Measurements from ENCODE around the gene SBK2. TPM values are rescaled to one million over a fixed set of nuclear protein-coding genes. Genes with fewer than 3 reads are reported as not detected.

Gene SBK2
- total and polyA plus RNA-seq, 2 donors (not counting 3 experiments of a cell fraction or from before 2014, with no cell fraction given): not detected

DNA sequence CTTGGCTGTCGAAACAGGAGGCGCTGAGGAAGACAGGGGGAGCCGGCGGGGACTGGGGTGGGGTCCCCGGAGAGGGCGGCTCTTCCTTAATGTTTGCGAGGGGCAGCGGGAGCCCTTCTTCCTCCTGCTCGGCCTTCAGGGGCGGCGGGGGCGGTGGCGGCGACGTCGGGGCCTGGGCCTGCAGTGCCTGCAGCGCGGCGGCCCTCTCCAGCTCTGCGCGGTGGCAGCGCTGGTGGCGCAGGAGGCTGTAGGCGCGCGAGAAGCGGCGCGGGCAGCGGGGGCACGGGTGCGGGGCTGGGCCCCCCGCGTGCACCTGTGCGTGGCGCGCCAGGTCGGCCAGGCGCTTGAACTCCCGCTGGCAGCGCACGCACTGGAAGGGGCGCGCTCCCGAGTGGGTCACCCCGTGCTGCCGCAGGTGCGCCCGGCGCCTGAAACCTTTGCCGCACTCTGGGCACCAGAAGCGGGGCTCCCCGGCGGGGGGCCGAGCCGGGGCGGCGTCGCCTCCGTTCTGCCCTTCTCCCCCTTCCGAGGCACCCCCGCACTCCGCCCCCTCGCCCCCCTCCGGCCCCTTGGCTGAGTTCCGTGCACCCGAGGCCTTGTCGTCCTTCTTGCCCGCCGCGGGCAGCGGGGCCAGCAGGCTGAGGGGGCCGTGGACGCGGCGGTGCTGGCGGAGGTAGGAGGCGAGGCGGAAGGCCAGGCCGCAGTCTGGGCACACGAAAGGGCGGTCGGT lies 41.3 kb upstream of the SBK2 start:
- no TSS peak for BruUV-seq (replicated peaks)
- dilution Hi-C loops (cut with MboI; ENCODE audit: extremely low pct_ligation_motif_present, low sequenced_read_pairs): no loop called here
- peaks cover 12% of the 10 kb centered on the region for H3K79me2 ChIP-seq (ENCODE audit: control insufficient read depth, insufficient read depth, low read length)

More for the DNA sequence above, 41.3 kb upstream of the SBK2 start:
- Histone ChIP-seq H3K9me1 (replicated peaks; ENCODE audit: control insufficient read depth, extremely low read depth, insufficient read depth, low read length) (no peaks in the 10 kb centered on the region), H2AFZ (ENCODE audit: low read depth, low read length) (no peak overlapping the region), H3K4me3 (replicated peaks in 1 of 3; ENCODE audit: insufficient read depth in 1 of 3, low read depth in 1 of 3, low read length in 3 of 3) (no peak overlapping the region), H3K4me2 (ENCODE audit: insufficient read depth, low read length) (no peak overlapping the region), H3K27me3 (ENCODE audit: control insufficient read depth in 2 of 2, insufficient read depth in 2 of 2, low read length in 2 of 2) (no peaks in the 10 kb centered on the region), H3K9me3 (replicated peaks; ENCODE audit: control insufficient read depth, insufficient read depth, low read length) (no peaks in the 10 kb centered on the region), H3K4me1 (ENCODE audit: control insufficient read depth, extremely low read depth, insufficient read depth, low read length) (peaks cover 4% of the 10 kb centered on the region), H3K27ac (ENCODE audit: insufficient read depth, low read depth, low read length) (no peak overlapping the region), H3K36me3 (ENCODE audit: control insufficient read depth in 2 of 2, extremely low read depth in 1 of 2, insufficient read depth in 2 of 2, low read length in 2 of 2) (peaks cover 0 to 7% of the 10 kb centered on the region in 2 experiments), H4K20me1 (replicated peaks; ENCODE audit: control insufficient read depth, extremely low read depth, insufficient read depth, low read length) (no peaks in the 10 kb centered on the region), H3K9ac (replicated peaks; ENCODE audit: extremely low read depth, insufficient read depth, low read length) (no peak overlapping the region)
- intact Hi-C loops (cut with micrococcal nuclease): no loop called here
- FAIRE-seq (no peak), DNase-seq (ENCODE audit: low read depth, low spot score) (no peak)
- CTCF ChIA-PET: no interaction called here
- TF ChIP-seq, protein P1, sequence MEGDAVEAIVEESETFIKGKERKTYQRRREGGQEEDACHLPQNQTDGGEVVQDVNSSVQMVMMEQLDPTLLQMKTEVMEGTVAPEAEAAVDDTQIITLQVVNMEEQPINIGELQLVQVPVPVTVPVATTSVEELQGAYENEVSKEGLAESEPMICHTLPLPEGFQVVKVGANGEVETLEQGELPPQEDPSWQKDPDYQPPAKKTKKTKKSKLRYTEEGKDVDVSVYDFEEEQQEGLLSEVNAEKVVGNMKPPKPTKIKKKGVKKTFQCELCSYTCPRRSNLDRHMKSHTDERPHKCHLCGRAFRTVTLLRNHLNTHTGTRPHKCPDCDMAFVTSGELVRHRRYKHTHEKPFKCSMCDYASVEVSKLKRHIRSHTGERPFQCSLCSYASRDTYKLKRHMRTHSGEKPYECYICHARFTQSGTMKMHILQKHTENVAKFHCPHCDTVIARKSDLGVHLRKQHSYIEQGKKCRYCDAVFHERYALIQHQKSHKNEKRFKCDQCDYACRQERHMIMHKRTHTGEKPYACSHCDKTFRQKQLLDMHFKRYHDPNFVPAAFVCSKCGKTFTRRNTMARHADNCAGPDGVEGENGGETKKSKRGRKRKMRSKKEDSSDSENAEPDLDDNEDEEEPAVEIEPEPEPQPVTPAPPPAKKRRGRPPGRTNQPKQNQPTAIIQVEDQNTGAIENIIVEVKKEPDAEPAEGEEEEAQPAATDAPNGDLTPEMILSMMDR (IDR thresholded peaks at IDR 0.05; ENCODE audit: extremely low read depth in 1 of 2, insufficient read depth in 1 of 2, low read depth in 1 of 2, low read length in 2 of 2): no peak
- no peak for TF ChIP-seq POLR2AphosphoS5 (IDR thresholded peaks at IDR 0.05; ENCODE audit: insufficient read depth, low read depth, low read length)
- TF ChIP-seq MYC (IDR thresholded peaks at IDR 0.05; ENCODE audit: low read depth, low read length): no peak
- TF ChIP-seq GATA2 (IDR thresholded peaks at IDR 0.05; ENCODE audit: insufficient read depth, insufficient read length, low read depth, low read length): no peak
- no peak for TF ChIP-seq EZH2 (IDR thresholded peaks at IDR 0.05; ENCODE audit: borderline replicate concordance, low read depth, low read length, severe bottlenecking)
- TF ChIP-seq, protein P2, sequence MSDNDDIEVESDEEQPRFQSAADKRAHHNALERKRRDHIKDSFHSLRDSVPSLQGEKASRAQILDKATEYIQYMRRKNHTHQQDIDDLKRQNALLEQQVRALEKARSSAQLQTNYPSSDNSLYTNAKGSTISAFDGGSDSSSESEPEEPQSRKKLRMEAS (IDR thresholded peaks at IDR 0.05; ENCODE audit: insufficient read depth, insufficient read length): no peak
- no peak for TF ChIP-seq POLR2A (IDR thresholded peaks at IDR 0.05; ENCODE audit: low read depth, low read length)
- no peak for TF ChIP-seq JUN (IDR thresholded peaks at IDR 0.05; ENCODE audit: borderline replicate concordance, insufficient read depth, insufficient read length, low read depth)
- no peak for TF ChIP-seq FOS (IDR thresholded peaks at IDR 0.05; ENCODE audit: borderline replicate concordance, insufficient read depth, low read length)
- POLR2A ChIA-PET: no interaction called here

Measured in endothelial cell of umbilical vein (primary cell).